HG02943 (cell line): ENCODE results near the gene STC2.

Experiments
- ATAC-seq: cut with Tn5 transposase; IDR thresholded peaks from one replicate; pipeline ENCODE4 v1.9.1; 2021; ENCODE audit warnings: mild to moderate bottlenecking, low read depth, moderate library complexity; ENCODE audit not compliant: unreplicated experiment

The STC2 gene

DNA sequence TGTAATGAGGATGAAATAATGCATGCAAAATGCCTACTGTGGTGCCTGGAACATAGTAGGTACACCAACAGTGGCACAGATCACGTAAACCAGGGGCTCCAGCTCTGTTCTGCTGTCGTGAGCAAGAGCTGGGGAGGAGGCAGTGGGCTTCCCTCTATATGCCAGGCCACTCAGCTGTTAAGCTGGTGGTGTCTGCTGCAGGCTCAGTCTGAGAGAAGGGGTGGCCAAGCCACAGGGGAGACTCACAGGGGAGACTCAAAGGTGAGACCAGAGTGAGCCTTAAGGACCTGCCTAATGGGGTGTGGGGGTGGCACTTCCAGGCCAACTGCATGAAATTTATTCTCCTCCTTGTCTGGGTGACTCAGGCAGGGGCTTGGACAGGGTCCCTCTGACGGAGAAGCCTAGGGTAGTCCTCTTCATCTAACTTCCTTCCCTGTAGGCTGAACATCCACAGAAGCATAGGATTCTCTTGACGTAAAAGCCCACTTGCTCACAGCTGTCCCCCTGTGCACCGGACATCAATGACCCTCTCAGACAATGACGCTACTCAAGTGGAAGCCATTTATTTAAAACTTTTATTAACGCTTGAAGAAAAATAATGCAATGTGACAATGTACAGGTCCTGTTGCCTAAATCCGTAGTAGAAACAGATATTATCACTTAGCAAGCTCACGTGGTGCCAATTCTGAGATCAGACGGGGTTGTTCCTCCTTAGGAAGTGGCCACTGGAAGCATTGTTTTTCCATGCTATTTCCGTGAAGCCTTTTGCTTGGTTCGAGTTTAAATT is 13.9 kb downstream of the STC2 start:
- no peak for ATAC-seq

DNA sequence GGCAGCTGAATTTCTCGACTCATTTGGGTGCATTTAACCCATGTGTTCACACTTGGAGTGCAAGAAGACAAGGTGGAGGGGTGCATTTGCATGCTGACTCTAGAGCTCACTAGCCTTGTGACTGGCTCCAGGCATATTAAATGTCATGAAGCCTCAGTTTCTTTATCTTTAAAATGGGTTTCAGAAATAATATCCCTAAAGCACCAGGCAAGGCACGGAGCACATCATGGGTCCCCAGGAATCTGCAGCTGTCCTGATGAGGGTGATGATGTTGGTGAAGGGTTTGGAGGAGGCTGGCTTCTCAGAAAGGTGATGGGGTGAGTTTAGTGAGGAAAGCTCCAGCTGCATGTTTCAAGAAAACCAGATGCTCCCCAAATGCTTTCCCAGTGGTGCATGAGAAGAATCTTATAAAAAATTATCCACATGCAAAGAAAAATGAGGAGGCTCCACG is 14.8 kb downstream of the STC2 start:
- ATAC-seq, result no peak

DNA sequence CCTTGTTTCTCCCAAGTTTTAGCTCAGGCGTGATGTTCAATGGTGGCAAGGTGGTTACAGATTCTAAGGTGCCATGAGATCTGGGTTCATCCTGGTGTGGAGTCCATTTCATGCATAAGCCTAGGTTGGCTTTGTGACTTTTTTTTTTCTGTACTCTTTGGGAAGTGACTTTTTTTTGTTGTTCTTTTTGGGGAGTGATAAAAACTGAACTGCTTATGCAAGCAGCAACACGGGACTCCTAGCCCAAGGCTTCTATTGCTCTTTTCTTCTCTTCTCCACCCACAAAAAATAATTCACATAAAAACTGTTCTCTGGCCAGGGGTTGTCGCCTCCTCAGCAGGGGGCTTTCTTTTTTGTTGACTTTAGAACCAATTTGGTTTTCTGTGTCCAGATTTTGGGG is 15.4 kb downstream of the STC2 start:
- no peak for ATAC-seq

DNA sequence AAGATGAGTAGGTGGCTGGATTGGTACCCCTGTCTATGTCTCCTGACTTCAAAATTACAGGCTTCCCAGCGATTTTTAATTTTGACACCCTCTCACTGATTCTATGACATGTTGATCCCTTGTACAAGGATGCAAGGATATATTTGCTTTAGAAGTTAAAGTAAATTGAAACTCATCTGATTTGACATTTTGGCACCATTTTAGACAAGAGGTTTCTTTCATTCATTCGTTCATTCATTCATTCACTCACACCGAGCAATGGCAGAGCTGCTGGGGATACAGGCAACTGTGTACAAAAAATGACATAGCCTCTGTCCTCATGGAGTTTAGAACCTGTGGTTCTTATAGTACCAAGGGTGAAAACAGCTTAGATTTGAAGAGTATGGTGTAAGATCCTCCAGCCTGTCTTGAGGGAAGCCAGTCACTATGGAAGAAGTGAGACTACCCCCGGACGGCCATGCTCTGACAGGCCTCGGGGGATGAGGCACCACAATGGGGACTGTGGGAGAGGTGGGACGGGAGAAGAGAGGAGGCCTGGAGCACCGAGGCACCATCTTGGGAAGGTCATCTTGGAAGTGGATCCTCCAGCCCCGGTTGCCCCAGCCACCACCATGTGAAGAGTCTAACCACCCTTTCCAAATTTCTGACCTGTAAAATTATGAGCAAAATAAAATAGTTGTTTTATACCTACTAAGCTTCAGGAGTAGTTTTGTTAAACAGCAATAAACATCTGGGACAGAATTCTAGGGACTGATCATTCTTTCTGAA is 16.2 kb downstream of the STC2 start:
- ATAC-seq, result no peak

DNA sequence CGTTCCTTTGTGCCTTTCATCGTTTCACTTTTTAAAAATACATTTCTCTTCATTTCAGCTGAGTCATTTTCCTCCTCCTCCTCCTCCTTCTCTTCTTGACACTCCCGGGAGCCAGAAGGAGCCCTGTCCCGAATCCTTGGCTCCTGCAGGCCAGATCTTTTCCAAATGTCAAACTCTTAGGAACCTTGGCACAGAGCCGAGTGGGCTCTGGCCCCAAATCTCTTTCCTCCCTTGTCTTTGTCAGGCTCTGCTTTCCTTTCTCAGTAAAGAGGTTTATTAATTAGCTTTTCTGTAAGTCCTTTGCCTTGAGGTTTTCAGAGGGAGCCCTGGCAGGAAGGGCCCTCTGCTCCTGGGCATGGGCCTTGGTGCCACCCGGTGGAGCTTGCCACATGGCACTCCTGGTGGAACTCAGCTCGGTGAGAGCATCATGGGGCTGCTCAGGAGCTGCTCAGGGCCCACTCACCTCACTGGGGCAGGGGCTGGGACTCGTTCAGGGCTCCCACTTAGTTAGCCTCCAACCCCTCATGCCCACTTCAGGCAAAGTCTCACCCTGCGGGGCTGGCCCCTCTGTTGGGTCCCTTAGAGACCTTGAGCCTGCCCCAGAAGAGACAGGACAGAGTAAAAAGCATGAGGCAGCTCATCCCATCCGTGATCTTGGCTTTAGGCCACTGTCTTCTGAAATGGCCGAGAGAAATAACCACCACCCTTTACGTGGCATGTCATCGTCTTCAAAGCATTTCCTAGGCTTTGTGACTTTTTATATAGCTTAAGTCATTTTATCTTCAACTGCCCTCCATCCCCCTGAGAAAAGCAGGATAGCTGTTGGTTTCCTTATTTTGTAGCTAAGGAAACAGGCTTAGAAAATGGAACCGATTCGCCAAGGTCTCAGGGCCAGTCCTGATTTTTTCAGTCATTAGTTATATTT is 17.1 kb downstream of the STC2 start:
- no peak for ATAC-seq

DNA sequence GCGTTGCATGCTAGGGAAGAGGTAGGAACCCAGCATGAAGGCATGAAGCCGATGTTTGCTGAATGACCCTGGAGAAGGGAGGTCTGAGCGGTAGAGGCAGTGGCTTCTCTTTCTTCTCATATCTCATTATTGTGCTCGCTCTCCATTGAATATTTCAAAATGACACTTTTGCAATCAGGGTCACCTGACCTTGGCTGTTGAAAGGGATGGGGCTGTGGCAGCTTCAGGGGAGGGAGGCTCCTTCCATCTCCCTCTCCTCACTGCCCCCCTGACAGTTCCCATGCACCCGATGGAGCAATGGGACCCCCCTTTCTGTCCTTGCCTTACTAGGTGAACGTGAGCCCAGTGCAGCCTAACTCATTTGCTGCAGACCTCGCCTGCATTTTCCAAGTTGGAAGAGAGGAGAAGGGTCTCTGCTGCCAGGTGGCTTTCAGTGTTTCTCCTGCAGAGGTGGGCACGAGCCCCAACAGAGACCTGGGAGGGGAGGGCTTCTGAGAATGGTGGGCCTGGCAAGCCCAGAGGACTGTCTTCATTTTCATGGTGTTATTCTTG is 17.9 kb downstream of the STC2 start:
- ATAC-seq, result no peak

DNA sequence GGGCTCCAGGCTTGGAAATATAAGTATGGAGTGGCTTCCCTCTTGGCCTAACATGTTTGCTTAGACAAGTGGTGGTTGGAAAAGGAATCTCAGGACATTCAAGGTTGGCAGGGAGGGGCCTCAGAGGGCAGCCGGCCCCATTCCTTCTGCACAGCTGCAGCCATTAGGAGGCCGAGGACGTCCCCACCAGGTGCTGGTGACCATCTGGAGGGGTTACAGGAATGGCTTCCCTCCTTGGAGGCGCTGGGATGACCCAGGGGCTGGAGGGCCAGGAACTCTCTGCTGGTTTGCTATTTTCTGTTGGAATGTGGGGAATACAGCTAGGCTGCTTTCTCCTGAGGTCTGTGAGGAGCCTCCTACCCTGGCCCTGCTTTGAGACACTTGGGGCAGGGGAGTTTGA is 18.5 kb downstream of the STC2 start:
- ATAC-seq, result no peak

DNA sequence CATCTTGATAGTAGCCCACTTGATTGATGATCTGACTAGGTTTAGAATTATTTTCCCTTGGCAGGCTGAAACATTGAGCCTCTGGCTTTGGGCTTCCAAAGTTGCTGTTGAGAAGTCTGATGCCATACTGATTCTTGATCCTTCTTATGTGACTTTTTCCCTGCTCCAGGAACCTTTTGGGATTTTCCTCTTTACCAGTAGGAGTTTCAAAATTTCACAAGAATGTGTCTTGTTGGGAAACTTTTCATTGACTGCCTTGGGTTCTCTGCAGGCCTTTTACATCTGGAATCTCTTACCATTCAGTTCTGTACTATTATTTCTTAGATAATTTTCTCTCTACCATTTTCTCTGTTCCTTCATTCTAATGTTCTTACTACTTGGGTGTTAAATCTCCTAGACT is 20.0 kb downstream of the STC2 start:
- ATAC-seq, result no peak

DNA sequence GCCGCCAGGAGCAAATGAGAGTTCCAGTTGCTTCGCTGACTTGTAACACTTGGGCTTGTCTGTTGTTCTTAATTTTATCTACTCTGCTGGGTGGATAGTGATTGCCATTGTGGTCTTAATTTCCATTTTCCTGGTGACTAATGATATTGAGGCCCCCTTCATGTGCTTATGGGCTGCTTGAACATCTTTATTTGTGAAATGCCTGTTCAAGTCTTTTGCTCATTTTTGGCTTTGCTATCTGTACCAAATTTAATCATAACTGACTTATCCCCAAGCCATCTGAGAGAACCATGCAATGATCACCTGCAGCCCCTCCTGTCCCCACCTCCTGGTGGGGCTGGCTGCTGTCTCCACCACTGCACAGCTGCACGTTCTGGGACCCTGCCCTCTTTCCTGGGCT is 20.5 kb downstream of the STC2 start:
- ATAC-seq, result no peak

DNA sequence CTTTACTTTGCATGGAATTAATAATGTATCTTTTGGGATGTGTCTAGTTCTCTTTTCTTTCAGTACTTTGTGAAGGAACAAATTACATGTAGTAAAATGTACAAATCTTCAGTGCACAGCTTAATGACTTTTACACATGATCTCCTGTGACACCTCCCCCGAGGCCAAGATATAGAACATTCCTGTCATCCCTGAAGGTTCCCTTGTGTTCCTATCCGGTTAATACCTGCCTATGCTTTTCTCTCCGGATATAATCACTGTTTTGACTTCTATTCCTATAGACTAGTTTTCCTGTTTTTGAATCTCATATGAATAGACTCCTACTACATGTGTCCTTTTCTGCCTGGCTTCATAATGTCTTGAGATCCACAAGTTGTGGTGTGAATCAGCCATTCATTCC is 21.5 kb downstream of the STC2 start:
- no peak for ATAC-seq

DNA sequence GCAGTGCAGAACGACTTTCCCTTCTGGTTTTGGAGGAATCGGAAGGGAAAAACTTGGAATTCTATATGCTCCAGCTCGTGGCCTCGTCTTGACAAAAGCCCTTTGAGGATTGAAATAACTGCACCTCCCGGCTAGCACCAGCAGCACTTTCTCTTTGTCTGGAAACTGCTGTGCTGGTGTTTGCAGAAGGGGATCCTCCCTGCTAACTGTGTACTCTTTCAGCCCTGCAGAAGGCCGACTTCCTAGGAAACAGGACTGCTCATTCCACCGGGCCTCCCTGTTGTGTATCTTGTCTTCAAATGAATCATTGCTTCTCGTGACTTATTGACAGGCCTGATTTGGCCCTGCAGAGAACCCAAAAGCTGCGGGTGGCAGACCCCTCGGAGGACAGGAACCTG is 23.6 kb downstream of the STC2 start:
- no peak for ATAC-seq

DNA sequence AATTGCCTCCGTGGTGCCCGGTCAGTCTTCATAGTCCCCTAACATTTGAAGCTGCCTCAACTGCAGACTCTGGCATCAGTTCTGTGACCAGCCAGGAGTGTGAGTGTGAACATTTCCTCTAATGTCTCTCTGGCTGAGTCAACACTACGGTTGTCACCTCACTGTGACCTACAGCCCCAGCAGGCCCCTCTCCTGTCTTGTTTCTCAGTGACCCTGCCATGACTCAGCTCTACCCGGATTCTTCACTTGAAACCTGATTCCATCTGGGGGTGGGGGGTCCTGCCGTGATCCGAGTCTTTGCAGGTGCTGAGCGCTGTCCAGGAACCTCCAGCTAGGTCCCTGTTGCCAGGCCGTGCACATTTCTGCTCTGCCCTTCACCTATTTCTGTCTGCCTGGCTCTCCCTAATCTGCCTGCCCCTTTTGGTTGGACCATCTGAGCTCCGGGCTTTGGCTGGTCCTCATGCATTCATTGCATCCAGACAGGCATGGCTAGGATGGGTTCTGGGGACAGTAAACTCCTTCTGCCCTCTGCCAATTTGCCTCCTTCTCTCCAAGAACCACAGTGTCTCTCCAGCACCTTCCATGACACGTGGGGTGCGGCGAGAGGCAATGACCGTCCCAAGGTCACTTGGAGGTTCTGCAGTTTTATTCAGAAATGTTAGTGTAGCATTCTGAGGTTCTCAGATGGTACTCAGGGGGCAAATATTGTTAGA is 24.2 kb downstream of the STC2 start:
- no peak for ATAC-seq

DNA sequence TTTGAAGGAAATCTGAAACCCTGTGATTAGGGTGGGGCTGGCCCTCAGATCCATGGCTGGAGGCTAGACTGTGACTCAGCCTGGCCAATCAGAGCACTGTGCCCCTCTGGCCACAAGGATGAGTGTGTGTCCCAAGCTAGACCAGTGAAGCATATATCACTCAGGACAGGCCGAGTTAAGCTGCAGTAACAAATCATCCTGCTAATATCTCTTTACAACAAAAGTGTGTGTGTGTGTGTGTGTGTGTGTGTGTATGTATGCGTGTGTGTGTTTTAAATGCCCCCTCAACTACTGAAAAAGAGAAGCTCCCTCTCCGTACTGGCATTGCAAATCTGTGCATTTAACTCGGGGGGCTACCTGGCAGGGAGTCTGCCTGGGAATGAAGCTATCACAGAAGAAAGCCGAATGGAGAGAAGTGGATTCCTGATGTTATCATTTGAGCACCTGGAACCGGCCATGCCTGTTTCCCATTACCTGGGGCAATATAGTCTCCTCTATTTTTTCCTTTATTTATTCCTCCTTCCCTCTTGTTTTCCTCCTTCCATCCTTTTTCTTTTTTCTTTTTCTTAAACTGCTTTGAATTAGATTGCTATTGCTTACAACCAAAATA is 25.6 kb downstream of the STC2 start:
- no peak for ATAC-seq

DNA sequence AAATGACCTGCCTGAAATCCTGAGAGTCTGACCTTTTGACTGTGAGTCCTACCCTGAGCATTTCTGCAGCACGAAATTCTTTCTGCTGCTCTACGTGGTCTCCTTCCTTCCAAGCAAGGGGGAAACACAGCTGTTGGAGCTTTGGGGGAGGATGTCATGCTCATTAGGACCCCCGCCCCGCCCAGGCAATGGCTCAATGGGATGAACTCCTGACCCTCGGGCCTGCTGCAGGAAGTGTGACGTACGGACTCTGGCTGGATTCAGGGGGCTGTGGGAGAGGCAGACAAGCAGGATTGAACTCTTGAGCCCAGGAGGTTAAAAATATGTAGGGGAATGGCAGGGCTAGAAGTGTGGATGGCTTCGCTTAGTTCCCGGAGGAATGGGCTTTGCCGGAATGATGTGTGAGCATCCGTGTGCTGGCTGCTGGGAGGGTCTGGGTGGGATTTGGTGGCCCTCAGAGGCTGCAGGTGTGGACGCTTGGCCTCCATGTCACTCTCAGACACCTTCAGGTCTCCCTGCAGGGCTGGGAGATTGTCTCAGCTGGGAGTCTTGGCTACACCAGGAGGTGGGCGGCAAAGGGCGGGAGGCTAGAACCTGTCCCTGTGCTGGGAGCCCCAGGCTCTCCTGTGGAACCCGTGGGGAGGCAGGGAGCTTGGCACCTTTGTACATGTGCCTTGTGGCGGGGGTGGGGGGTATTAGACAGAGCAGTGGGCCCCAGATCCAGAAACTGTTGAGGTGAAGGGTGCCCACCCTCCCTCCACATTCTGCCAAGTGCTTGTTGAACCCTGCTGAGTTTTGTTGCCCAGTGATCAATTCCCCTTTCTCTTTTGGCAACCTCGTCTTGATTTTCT is 26.3 kb downstream of the STC2 start:
- ATAC-seq, result no peak

DNA sequence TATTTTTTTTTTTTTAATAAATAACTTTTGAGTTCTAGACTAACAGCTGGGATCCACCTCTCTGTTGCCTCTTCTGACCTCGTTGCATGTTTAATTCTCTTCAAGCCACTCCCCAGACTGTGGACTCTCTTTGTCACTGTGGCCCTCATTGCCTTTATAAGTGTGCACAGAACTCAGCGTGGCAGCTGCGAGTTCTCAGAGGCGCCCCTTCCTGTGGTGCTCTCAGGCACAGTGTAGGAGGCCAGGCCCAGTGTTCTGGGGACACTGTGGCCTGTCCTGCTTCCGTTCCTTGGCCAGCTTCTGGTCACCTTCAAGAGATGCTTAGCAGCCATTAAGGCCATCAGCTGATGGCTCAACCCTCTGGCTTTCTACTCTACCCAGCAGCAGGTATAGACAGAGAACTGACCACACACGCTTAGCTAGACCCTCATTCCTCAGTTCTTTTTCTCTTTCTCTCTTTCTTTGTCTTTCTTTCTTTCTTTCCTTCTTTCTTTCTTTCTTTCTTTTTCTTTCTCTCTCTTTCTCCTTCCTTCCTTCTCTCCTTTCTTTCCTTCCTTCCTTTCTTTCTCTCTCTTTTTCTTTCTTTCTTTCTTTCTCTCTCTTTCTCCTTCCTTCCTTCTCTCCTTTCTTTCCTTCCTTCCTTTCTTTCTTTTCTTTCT is 27.7 kb downstream of the STC2 start:
- ATAC-seq, result no peak

DNA sequence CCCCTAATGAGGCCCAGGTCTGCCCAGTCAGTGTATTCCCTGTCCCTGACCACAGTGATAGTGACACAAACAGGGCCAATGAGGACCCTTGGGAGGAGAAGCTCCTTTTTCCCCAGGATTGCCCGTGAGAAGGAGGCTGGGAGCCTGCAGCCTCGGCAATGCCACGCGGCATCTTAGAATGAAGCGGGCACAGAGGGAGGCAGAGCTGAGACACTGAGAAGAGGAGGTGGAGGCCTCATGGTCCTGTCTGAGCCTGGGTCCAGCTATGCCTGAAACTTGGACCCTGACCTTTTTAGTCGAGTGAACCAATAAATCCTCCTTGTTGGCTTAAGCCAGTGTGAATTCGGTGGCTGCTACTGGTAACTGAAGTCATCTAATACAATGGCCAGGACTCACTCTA is 28.4 kb downstream of the STC2 start:
- ATAC-seq, result no peak

DNA sequence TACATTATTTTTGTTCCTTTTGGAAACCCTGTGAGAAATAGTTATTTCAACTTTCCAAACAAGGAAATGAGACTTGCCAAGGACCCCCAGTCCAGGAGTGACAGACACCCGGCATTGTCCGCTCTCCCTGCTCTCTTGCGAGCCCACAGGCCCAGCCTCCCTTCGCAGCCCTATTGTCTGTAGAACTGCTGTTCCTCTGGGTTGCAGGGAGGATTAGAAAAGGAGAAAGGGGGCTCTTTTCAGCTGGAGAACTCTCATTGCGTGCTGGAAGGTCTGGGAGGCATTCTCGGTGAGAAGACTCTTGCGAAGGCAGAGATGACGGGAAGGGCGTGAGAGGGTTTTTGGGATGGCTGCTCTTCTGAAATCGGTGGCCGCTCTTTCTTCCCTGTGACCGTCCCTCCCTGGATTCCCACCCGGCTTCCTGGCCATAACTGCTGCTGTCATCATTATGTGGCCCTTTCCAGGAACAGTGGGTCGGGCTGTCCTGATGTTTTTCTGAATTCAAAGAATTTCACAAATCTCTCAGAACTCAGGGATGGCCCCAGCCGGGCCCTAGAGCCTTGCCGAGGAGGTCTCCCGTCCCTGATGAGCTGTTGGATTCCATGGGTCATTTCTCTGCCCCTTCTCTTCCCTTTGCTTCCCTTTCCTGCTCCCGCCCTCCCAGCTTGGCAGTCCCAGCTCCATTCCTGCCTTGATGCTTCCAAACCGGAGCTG is 29.8 kb downstream of the STC2 start:
- no peak for ATAC-seq

DNA sequence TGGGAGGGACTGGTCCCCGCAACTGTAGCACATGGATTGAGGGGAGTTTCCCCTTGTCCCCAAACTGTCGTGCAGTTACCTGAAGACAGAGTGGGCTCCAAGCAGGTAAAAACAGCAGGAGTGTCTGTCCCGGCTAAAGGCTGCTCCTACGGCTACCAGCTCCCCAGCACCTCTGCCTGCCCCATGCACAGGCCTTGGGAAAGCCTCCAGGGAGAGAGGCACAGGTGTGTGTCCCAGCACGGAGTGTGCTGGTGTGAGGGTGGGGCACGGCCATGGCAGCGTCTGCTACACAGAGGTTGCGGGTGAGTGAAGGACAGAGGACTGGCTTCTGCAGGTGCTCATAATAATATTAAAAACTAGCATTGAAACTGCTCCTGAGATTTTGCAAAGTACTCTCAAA is 30.4 kb downstream of the STC2 start:
- ATAC-seq, result no peak
